ENCODE data around the gene CCNE1.

DNA sequence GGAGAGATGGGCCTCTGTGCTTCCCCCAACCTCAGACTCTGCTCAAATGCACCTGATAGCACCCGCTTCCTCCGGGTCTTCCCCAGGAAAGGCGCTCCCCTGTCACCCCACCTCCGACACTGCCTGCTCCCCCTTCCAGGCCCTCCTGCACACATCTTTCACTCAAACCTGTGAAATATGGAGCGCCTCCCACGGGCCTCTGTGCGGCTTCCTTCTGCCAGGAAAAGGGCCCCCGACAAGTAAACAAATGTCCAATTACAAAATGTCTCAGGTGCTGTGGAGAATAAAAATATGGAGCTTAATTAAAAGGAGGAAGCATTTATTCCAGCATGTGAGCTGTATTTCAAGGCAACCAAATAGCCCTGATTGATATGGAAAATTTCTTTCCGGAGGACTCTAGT, 15.6 kb upstream of the CCNE1 start:
- TF ChIP-seq POLR2AphosphoS5 (IDR thresholded peaks at IDR 0.05; ENCODE audit: low read depth, low read length) = no peak
- TF ChIP-seq, protein P1, sequence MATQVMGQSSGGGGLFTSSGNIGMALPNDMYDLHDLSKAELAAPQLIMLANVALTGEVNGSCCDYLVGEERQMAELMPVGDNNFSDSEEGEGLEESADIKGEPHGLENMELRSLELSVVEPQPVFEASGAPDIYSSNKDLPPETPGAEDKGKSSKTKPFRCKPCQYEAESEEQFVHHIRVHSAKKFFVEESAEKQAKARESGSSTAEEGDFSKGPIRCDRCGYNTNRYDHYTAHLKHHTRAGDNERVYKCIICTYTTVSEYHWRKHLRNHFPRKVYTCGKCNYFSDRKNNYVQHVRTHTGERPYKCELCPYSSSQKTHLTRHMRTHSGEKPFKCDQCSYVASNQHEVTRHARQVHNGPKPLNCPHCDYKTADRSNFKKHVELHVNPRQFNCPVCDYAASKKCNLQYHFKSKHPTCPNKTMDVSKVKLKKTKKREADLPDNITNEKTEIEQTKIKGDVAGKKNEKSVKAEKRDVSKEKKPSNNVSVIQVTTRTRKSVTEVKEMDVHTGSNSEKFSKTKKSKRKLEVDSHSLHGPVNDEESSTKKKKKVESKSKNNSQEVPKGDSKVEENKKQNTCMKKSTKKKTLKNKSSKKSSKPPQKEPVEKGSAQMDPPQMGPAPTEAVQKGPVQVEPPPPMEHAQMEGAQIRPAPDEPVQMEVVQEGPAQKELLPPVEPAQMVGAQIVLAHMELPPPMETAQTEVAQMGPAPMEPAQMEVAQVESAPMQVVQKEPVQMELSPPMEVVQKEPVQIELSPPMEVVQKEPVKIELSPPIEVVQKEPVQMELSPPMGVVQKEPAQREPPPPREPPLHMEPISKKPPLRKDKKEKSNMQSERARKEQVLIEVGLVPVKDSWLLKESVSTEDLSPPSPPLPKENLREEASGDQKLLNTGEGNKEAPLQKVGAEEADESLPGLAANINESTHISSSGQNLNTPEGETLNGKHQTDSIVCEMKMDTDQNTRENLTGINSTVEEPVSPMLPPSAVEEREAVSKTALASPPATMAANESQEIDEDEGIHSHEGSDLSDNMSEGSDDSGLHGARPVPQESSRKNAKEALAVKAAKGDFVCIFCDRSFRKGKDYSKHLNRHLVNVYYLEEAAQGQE (IDR thresholded peaks at IDR 0.05; ENCODE audit: insufficient read depth in 1 of 2, low read depth in 2 of 2, low read length in 2 of 2) = no peak

Data from PFSK-1 (cell line).